IgD-negative memory B cell (primary cell): Measurements from ENCODE around the gene IGFLR1. TPM values are rescaled to one million over a fixed set of nuclear protein-coding genes. Genes with fewer than 3 reads are reported as not detected.
A peak's percentile ranks its signal among the peaks of the same experiment; 100 is the strongest.

Source experiments
- H3K27ac Mint-ChIP-seq, 3 donors: one replicate each; pipeline ENCODE4 v1.8.0; 2020 to 2022; ENCODE audit warnings: mild to moderate bottlenecking in 3 of 3, mixed read lengths in 3 of 3, moderate library complexity in 1 of 3
- H3K27me3 Mint-ChIP-seq: one replicate; pipeline ENCODE4 v1.8.0; 2021; ENCODE audit warnings: mixed read lengths
- H3K36me3 Mint-ChIP-seq: one replicate; pipeline ENCODE4 v1.8.0; 2020; ENCODE audit warnings: mild to moderate bottlenecking, mixed read lengths
- H3K4me1 Mint-ChIP-seq, 3 donors: one replicate each; pipeline ENCODE4 v1.8.0; 2020 to 2022; ENCODE audit warnings: mixed read lengths in 3 of 3, mild to moderate bottlenecking in 1 of 3
- H3K4me3 Mint-ChIP-seq, 4 donors: one replicate each; pipeline ENCODE4 v1.8.0; 2020 to 2022; ENCODE audit warnings: mild to moderate bottlenecking in 4 of 4, mixed read lengths in 4 of 4, moderate library complexity in 3 of 4
- H3K9me3 Mint-ChIP-seq, 3 donors: one replicate each; pipeline ENCODE4 v1.8.0; 2020 to 2021; ENCODE audit warnings: mixed read lengths in 3 of 3, mild to moderate bottlenecking in 1 of 3
- polyA plus RNA-seq: library from polyadenylated mRNA; unstranded; fragments of 300-500 nt; fragmentation: Illumina TruSeq; gene quantifications from one replicate; pipeline ENCODE4 v1.2.3, GENCODE V29; 2021

IGFLR1 gene
- polyA plus RNA-seq, 1 donor from 2014 or later: 140 TPM

- Mint-ChIP-seq H3K27me3 (no peaks in the 10 kb centered on the region), H3K27ac (peak overlapping the region in 1 of 3 donors; percentile 88), H3K36me3 (no peaks in the 10 kb centered on the region), H3K4me3 (peak overlapping the region; percentile 85 to 96 (median 92)), H3K9me3 (no peaks in the 10 kb centered on the region), H3K4me1 (peaks cover 11 to 27% (median 19%) of the 10 kb centered on the region in 3 donors)
These were observed 22.7 kb downstream of the IGFLR1 start for GRCh38 chr19:35719402-35720162.

- peak overlapping the region; percentile 85 to 96 (median 92) for H3K4me3 Mint-ChIP-seq
- H3K27me3 Mint-ChIP-seq: no peaks in the 10 kb centered on the region
- H3K27ac Mint-ChIP-seq: peak overlapping the region; percentile 76 to 88 (median 83)
- H3K4me1 Mint-ChIP-seq: peaks cover 22 to 37% (median 25%) of the 10 kb centered on the region in 3 donors
- H3K9me3 Mint-ChIP-seq: no peaks in the 10 kb centered on the region
- H3K36me3 Mint-ChIP-seq: no peaks in the 10 kb centered on the region
These were observed 23.8 kb downstream of the IGFLR1 start for GRCh38 chr19:35718345-35719041.

- Mint-ChIP-seq H3K36me3 (no peaks in the 10 kb centered on the region), H3K4me1 (peaks cover 26 to 43% (median 28%) of the 10 kb centered on the region in 3 donors), H3K27ac (peak within 1 kb of the TSS; percentile 90 to 98 (median 97)), H3K27me3 (no peaks in the 10 kb centered on the region), H3K9me3 (no peaks in the 10 kb centered on the region), H3K4me3 (peak within 1 kb of the TSS; percentile 91 to 99 (median 95))
These were observed 24.4 kb downstream of the IGFLR1 start, which contains the start of gene KMT2B for GRCh38 chr19:35717665-35718344. KMT2B (plus strand) TSS chr19:35718003; CDS start chr19:35718019, 16 bp downstream.

GRCh38 chr19:35716801-35717664 lies 25.2 kb downstream of the IGFLR1 start:
- H3K27ac Mint-ChIP-seq: peak overlapping the region; percentile 90 to 98 (median 97)
- H3K27me3 Mint-ChIP-seq: no peaks in the 10 kb centered on the region
- H3K4me3 Mint-ChIP-seq: peak overlapping the region; percentile 79 to 99 (median 95)
- no peaks in the 10 kb centered on the region for H3K9me3 Mint-ChIP-seq
- no peaks in the 10 kb centered on the region for H3K36me3 Mint-ChIP-seq
- peaks cover 29 to 51% (median 35%) of the 10 kb centered on the region in 3 donors for H3K4me1 Mint-ChIP-seq

GRCh38 chr19:35715981-35716800 lies 26.1 kb downstream of the IGFLR1 start:
- H3K9me3 Mint-ChIP-seq: no peaks in the 10 kb centered on the region
- peak overlapping the region; percentile 79 to 99 (median 95) for H3K4me3 Mint-ChIP-seq
- H3K4me1 Mint-ChIP-seq: peaks cover 33 to 56% (median 40%) of the 10 kb centered on the region in 3 donors
- no peaks in the 10 kb centered on the region for H3K27me3 Mint-ChIP-seq
- H3K27ac Mint-ChIP-seq: peak overlapping the region; percentile 90 to 98 (median 97)
- H3K36me3 Mint-ChIP-seq: no peaks in the 10 kb centered on the region

GRCh38 chr19:35715355-35715809 lies 26.9 kb downstream of the IGFLR1 start:
- Mint-ChIP-seq H3K27me3 (no peaks in the 10 kb centered on the region), H3K27ac (peak overlapping the region; percentile 90 to 98 (median 97)), H3K4me1 (peaks cover 41 to 60% (median 46%) of the 10 kb centered on the region in 3 donors), H3K36me3 (no peaks in the 10 kb centered on the region), H3K4me3 (peak overlapping the region; percentile 79 to 99 (median 95)), H3K9me3 (no peaks in the 10 kb centered on the region)

GRCh38 chr19:35714601-35715354 lies 27.5 kb downstream of the IGFLR1 start:
- Mint-ChIP-seq H3K27ac (peak overlapping the region; percentile 90 to 97 (median 93)), H3K4me1 (peaks cover 41 to 60% (median 49%) of the 10 kb centered on the region in 3 donors), H3K36me3 (no peaks in the 10 kb centered on the region), H3K4me3 (peak overlapping the region; percentile 79 to 99 (median 93)), H3K27me3 (no peaks in the 10 kb centered on the region), H3K9me3 (no peaks in the 10 kb centered on the region)

- H3K9me3 Mint-ChIP-seq: no peaks in the 10 kb centered on the region
- H3K36me3 Mint-ChIP-seq: no peaks in the 10 kb centered on the region
- H3K4me3 Mint-ChIP-seq: peak overlapping the region; percentile 79 to 99 (median 93)
- peaks cover 41 to 54% (median 46%) of the 10 kb centered on the region in 3 donors for H3K4me1 Mint-ChIP-seq
- H3K27ac Mint-ChIP-seq: peak overlapping the region; percentile 90 to 97 (median 93)
- H3K27me3 Mint-ChIP-seq: no peaks in the 10 kb centered on the region
These were observed 28.3 kb downstream of the IGFLR1 start for GRCh38 chr19:35713904-35714495.

GRCh38 chr19:35713506-35713850 lies 28.8 kb downstream of the IGFLR1 start:
- Mint-ChIP-seq H3K4me3 (peak overlapping the region; percentile 79 to 99 (median 93)), H3K27ac (peak overlapping the region; percentile 90 to 97 (median 93)), H3K27me3 (no peaks in the 10 kb centered on the region), H3K36me3 (no peaks in the 10 kb centered on the region), H3K4me1 (peaks cover 41 to 52% (median 46%) of the 10 kb centered on the region in 3 donors), H3K9me3 (no peaks in the 10 kb centered on the region)

GRCh38 chr19:35712567-35713505 lies 29.4 kb downstream of the IGFLR1 start:
- H3K4me3 Mint-ChIP-seq: peak overlapping the region; percentile 79 to 99 (median 93)
- H3K27ac Mint-ChIP-seq: peak overlapping the region; percentile 90 to 97 (median 93)
- H3K9me3 Mint-ChIP-seq: no peaks in the 10 kb centered on the region
- peaks cover 41 to 52% (median 46%) of the 10 kb centered on the region in 3 donors for H3K4me1 Mint-ChIP-seq
- H3K27me3 Mint-ChIP-seq: no peaks in the 10 kb centered on the region
- no peaks in the 10 kb centered on the region for H3K36me3 Mint-ChIP-seq

- peak overlapping the region; percentile 90 to 97 (median 93) for H3K27ac Mint-ChIP-seq
- H3K4me1 Mint-ChIP-seq: peaks cover 33 to 44% (median 41%) of the 10 kb centered on the region in 3 donors
- H3K27me3 Mint-ChIP-seq: no peaks in the 10 kb centered on the region
- H3K4me3 Mint-ChIP-seq: peak overlapping the region; percentile 64 to 99 (median 86)
- H3K36me3 Mint-ChIP-seq: no peaks in the 10 kb centered on the region
- no peaks in the 10 kb centered on the region for H3K9me3 Mint-ChIP-seq
These were observed 31.2 kb downstream of the IGFLR1 start for GRCh38 chr19:35710784-35711723.
